ENCODE data around the gene UPK3B. TPM values are rescaled to one million over a fixed set of nuclear protein-coding genes. Genes with fewer than 3 reads are reported as not detected.
"Not testable (repeated sequence)": the region's sequence is repeated elsewhere in the genome, so short reads cannot be mapped to it uniquely, and the experiment has no call there.

The UPK3B gene
- polyA plus RNA-seq, 4 donors: 1.3 to 4.7 (median 3.5) TPM

GRCh38 chr7:76512941-76513816 lies 2.8 kb downstream of the UPK3B start:
- no peak for DNase-seq (ENCODE audit: low read depth in 4 of 4, low spot score in 3 of 4)

GRCh38 chr7:76513817-76514799 lies 3.8 kb downstream of the UPK3B start:
- DNase-seq (ENCODE audit: low read depth in 4 of 4, low spot score in 3 of 4): no peak

GRCh38 chr7:76514926-76515771 lies 4.8 kb downstream of the UPK3B start:
- DNase-seq (ENCODE audit: low read depth in 4 of 4, low spot score in 3 of 4): no peak

GRCh38 chr7:76515999-76516443 lies 5.7 kb downstream of the UPK3B start:
- DNase-seq (ENCODE audit: low read depth in 4 of 4, low spot score in 3 of 4): no peak

- DNase-seq (ENCODE audit: low read depth in 4 of 4, low spot score in 3 of 4): not testable (repeated sequence)
Observed at GRCh38 chr7:76516932-76517331, 6.6 kb downstream of the UPK3B start.

GRCh38 chr7:76526183-76526582 lies 15.8 kb downstream of the UPK3B start:
- DNase-seq (ENCODE audit: low read depth in 4 of 4, low spot score in 3 of 4): not testable (repeated sequence)

GRCh38 chr7:76531643-76532042 lies 21.3 kb downstream of the UPK3B start:
- not testable (repeated sequence) for DNase-seq (ENCODE audit: low read depth in 4 of 4, low spot score in 3 of 4)

- not testable (repeated sequence) for DNase-seq (ENCODE audit: low read depth in 4 of 4, low spot score in 3 of 4)
Observed at GRCh38 chr7:76543197-76543596, 32.8 kb downstream of the UPK3B start, which contains the start of gene SPDYE16. TSS of gene SPDYE16 (minus strand) at chr7:76543297. CDS start at chr7:76541459, 1,838 bp downstream.

GRCh38 chr7:76549025-76549854 lies 38.9 kb downstream of the UPK3B start:
- DNase-seq (ENCODE audit: low read depth in 4 of 4, low spot score in 3 of 4): peak; percentile 68 to 80 (median 72)

- DNase-seq (ENCODE audit: low read depth in 4 of 4, low spot score in 3 of 4): not testable (repeated sequence)
Observed at GRCh38 chr7:76549855-76550248, 39.5 kb downstream of the UPK3B start.

GRCh38 chr7:76551992-76552391 lies 41.6 kb downstream of the UPK3B start:
- DNase-seq (ENCODE audit: low read depth in 4 of 4, low spot score in 3 of 4): not testable (repeated sequence)

GRCh38 chr7:76559685-76560084 lies 49.3 kb downstream of the UPK3B start:
- DNase-seq (ENCODE audit: low read depth in 4 of 4, low spot score in 3 of 4): not testable (repeated sequence)

- not testable (repeated sequence) for DNase-seq (ENCODE audit: low read depth in 4 of 4, low spot score in 3 of 4)
Observed at GRCh38 chr7:76560157-76560556, 49.8 kb downstream of the UPK3B start.

- not testable (repeated sequence) for DNase-seq (ENCODE audit: low read depth in 4 of 4, low spot score in 3 of 4)
Observed at GRCh38 chr7:76561342-76561741, 51.0 kb downstream of the UPK3B start.

GRCh38 chr7:76565001-76565400 lies 54.6 kb downstream of the UPK3B start:
- DNase-seq (ENCODE audit: low read depth in 4 of 4, low spot score in 3 of 4): not testable (repeated sequence)
